ENCODE measurements around the gene ANKRD55.

Gene ANKRD55

GRCh38 chr5:56179442-56179841 is 53.7 kb downstream of the ANKRD55 start:
- no peak for TF ChIP-seq SIN3A (IDR thresholded peaks at IDR 0.05; ENCODE audit: borderline replicate concordance, insufficient read depth, low read length)
- no peak for TF ChIP-seq POLR2AphosphoS5 (IDR thresholded peaks at IDR 0.05; ENCODE audit: low read depth, low read length)
- TF ChIP-seq FOXP2 (optimal IDR thresholded peaks at IDR 0.05; ENCODE audit: borderline replicate concordance, extremely low read depth, extremely low read length, insufficient read depth): no peak
- no peak for TF ChIP-seq TAF1 (IDR thresholded peaks at IDR 0.05; ENCODE audit: borderline replicate concordance, insufficient read depth, low read length)
- no peak for TF ChIP-seq REST (IDR thresholded peaks at IDR 0.05; ENCODE audit: insufficient read depth in 1 of 2, low read depth in 2 of 2, low read length in 2 of 2)

DNA sequence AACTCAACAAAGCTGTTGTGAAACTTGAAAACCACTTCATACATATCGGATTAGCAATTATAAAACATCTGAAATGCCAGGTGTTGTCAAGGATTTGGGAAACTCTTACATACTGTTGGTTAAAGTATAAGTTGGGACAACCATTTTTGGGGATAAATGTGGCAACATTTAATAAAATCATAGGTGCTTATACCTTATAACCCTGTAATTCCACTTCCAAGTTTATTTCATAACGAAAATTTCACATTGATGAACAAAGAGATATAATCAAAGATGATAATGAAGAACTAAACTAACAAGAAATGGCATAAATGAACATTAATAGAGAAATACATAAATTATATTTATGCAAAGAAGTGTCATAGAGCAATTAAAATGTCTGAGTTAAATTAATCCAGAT is 54.3 kb downstream of the ANKRD55 start:
- no peak for TF ChIP-seq REST (IDR thresholded peaks at IDR 0.05; ENCODE audit: insufficient read depth in 1 of 2, low read depth in 2 of 2, low read length in 2 of 2)
- TF ChIP-seq SIN3A (IDR thresholded peaks at IDR 0.05; ENCODE audit: borderline replicate concordance, insufficient read depth, low read length): no peak
- no peak for TF ChIP-seq TAF1 (IDR thresholded peaks at IDR 0.05; ENCODE audit: borderline replicate concordance, insufficient read depth, low read length)
- TF ChIP-seq POLR2AphosphoS5 (IDR thresholded peaks at IDR 0.05; ENCODE audit: low read depth, low read length): no peak
- no peak for TF ChIP-seq FOXP2 (optimal IDR thresholded peaks at IDR 0.05; ENCODE audit: borderline replicate concordance, extremely low read depth, extremely low read length, insufficient read depth)

GRCh38 chr5:56176871-56177533 is 56.1 kb downstream of the ANKRD55 start:
- no peak for TF ChIP-seq REST (IDR thresholded peaks at IDR 0.05; ENCODE audit: insufficient read depth in 1 of 2, low read depth in 2 of 2, low read length in 2 of 2)
- TF ChIP-seq FOXP2 (optimal IDR thresholded peaks at IDR 0.05; ENCODE audit: borderline replicate concordance, extremely low read depth, extremely low read length, insufficient read depth): no peak
- no peak for TF ChIP-seq SIN3A (IDR thresholded peaks at IDR 0.05; ENCODE audit: borderline replicate concordance, insufficient read depth, low read length)
- no peak for TF ChIP-seq POLR2AphosphoS5 (IDR thresholded peaks at IDR 0.05; ENCODE audit: low read depth, low read length)
- TF ChIP-seq TAF1 (IDR thresholded peaks at IDR 0.05; ENCODE audit: borderline replicate concordance, insufficient read depth, low read length): no peak

GRCh38 chr5:56176155-56176798 is 56.9 kb downstream of the ANKRD55 start:
- TF ChIP-seq POLR2AphosphoS5 (IDR thresholded peaks at IDR 0.05; ENCODE audit: low read depth, low read length) (no peak), FOXP2 (optimal IDR thresholded peaks at IDR 0.05; ENCODE audit: borderline replicate concordance, extremely low read depth, extremely low read length, insufficient read depth) (no peak), TAF1 (IDR thresholded peaks at IDR 0.05; ENCODE audit: borderline replicate concordance, insufficient read depth, low read length) (no peak), SIN3A (IDR thresholded peaks at IDR 0.05; ENCODE audit: borderline replicate concordance, insufficient read depth, low read length) (no peak), REST (IDR thresholded peaks at IDR 0.05; ENCODE audit: insufficient read depth in 1 of 2, low read depth in 2 of 2, low read length in 2 of 2) (no peak)
